Measurements from ENCODE around the gene BMP7.

- TF ChIP-seq CTCF (IDR thresholded peaks at IDR 0.05) (no peak), POLR2AphosphoS5 (IDR thresholded peaks at IDR 0.05) (no peak), POLR2A (IDR thresholded peaks at IDR 0.05) (no peak)
Measured at GRCh38 chr20:57167292-57167655, 99.2 kb downstream of the BMP7 start.
